Kidney (tissue), 22 donors: ENCODE results near the gene CALY. TPM values are rescaled to one million over a fixed set of nuclear protein-coding genes. Genes with fewer than 3 reads are reported as not detected.

Experiments used
- DNase-seq, 5 donors: peaks; one replicate each; pipeline ENCODE4 v3.0.0-alpha.2; 2013 to 2020
- FAIRE-seq: peaks from 2 replicates; lab custom pipeline; 2012; peaks lifted over from hg19 to GRCh38; lab: Jason Lieb, UNC
- H3K27ac ChIP-seq, 2 donors: one replicate each; pipeline ENCODE4 v1.7.0; 2013; ENCODE audit warnings: low read depth in 2 of 2, low read length in 2 of 2, inconsistent platforms in 1 of 2
- H3K27me3 ChIP-seq: one replicate; pipeline ENCODE4 v1.7.1; 2013; ENCODE audit warnings: low read length, inconsistent platforms; ENCODE audit not compliant: control insufficient read depth, insufficient read depth
- H3K36me3 ChIP-seq, 3 donors: one replicate each; pipeline versions ENCODE4 v1.7.0 to v1.7.1; 2013; ENCODE audit warnings: low read length in 3 of 3, control low read depth in 1 of 3, inconsistent platforms in 1 of 3; ENCODE audit not compliant: insufficient read depth in 3 of 3, control insufficient read depth in 2 of 3
- H3K4me1 ChIP-seq, 3 donors: one replicate each; pipeline versions ENCODE4 v1.7.0 to v1.7.1; 2013; ENCODE audit warnings: low read length in 3 of 3, inconsistent platforms in 1 of 3, low read depth in 1 of 3; ENCODE audit not compliant: control insufficient read depth in 2 of 3, insufficient read depth in 2 of 3
- H3K4me3 ChIP-seq, 3 donors: one replicate each; pipeline versions ENCODE4 v1.7.0 to v1.8.1; 2013; ENCODE audit warnings: low read length in 3 of 3, control low read depth in 1 of 3, inconsistent platforms in 1 of 3
- H3K9ac ChIP-seq, 3 donors: one replicate each; pipeline versions ENCODE4 v1.7.0 to v1.7.1; 2013; ENCODE audit warnings: low read length in 3 of 3, control low read depth in 1 of 3, inconsistent platforms in 1 of 3
- H3K9me3 ChIP-seq, 3 donors: one replicate each; pipeline versions ENCODE4 v1.7.0 to v1.7.1; 2013; ENCODE audit warnings: low read length in 3 of 3, control low read depth in 1 of 3, inconsistent platforms in 1 of 3; ENCODE audit not compliant: control insufficient read depth in 2 of 3, insufficient read depth in 1 of 3
- intact Hi-C: fragments of 100-400 bp; cut with DNase I; formaldehyde crosslinking; loops from one replicate; pipeline ENCODE4 v1.11.1; 2022
- long read RNA-seq, 10 donors: library from polyadenylated mRNA in 1 of 10; unstranded in 1 of 10; transcript quantifications; one replicate each; pipeline ENCODE4 v2.0.0 and lab custom pipeline, GENCODE V29; 2021 to 2026
- polyA plus RNA-seq: library from polyadenylated mRNA; stranded (reverse); fragments of 350-450 nt; fragmentation: Illumina TruSeq; extraction: RNeasy Lipid Tissue Mini Kit (QIAGEN cat#74804); gene quantifications from one replicate; pipeline ENCODE4 v1.2.3, GENCODE V29; 2014; ENCODE audit warnings: low read depth, low replicate concordance; ENCODE audit not compliant: insufficient read depth
- total RNA-seq: library from RNA; stranded (reverse); fragmentation: NEBNext Ultra II Directional; extraction: Animal tissue kit (Norgen Biotek cat#: 25700); gene quantifications from one replicate; pipeline ENCODE4 v1.2.1, GENCODE V29; 2021
- TF ChIP-seq, protein P1 (sequence below): IDR thresholded peaks from 3 replicates; pipeline ENCODE4 v1.5.1; 2012; ENCODE audit warnings: mild to moderate bottlenecking, moderate library complexity, borderline replicate concordance; ENCODE audit not compliant: insufficient read depth; ENCODE audit errors: extremely low read depth
- donor health status: control.
- donor health status: control.
- donor health status: control.
- donor health status: control.
- donor health status: control.
- donor health status: DM: yes; HTN: yes; CAD: no.
- donor health status: Normal renal cell carcinoma (clear cell type).

The CALY gene, protein sequence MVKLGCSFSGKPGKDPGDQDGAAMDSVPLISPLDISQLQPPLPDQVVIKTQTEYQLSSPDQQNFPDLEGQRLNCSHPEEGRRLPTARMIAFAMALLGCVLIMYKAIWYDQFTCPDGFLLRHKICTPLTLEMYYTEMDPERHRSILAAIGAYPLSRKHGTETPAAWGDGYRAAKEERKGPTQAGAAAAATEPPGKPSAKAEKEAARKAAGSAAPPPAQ
- total RNA-seq (0.41 TPM), polyA plus RNA-seq (0.54 TPM)
- long read RNA-seq, donor 1 = 0 reads
- long read RNA-seq, donor 2 = 0 reads
- long read RNA-seq, donor 3 = 0 reads
- long read RNA-seq, donor 4 = 0 reads
- long read RNA-seq, donor 5 = 0 reads
- long read RNA-seq, donor 6 = 0 reads
- long read RNA-seq, donor 7 = 0 reads
- long read RNA-seq, donor 8 = 0 reads
- long read RNA-seq, donor 9 = 0 reads
- long read RNA-seq, donor 10 = 0 reads

DNA sequence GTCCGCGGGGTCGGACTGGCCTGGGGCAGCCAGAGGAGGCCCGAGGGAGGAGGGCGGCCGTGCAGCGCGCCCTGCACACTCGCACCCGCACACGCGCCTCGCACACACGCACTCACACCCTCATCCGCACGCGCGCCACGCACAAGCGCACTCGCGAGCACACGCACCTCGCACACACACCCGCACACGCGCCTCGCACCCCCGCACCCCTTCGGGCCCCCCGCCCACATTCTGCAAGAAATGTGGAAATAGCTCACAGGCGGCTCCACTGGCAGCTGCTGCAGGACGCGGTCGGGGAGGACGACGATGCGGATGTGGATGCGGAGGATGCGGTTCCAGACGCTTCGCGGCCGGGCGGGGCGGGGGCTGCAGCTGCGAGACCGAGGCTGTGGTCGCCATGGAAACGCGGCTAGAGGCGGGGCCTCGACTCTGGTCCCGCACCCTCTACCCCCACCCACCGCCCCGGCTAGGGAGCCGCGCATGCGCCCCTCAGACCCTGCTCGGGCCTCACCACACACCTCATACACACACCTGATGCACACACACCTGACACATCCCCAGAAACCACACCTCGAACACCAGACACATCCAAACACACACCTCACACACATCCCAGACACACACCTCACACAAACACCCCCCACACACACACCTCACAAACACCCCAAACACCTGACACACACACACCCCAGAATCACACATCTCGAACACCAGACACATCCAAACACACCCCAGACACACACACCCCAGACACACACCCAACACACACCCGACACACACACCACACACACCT, at the start of gene CALY:
TSS of gene CALY (minus strand) at position 320 of the 793 bp plus-strand sequence. CDS start 7,907 bp downstream, outside the sequence.
- Histone ChIP-seq H3K27me3 (peaks cover 26% of the 10 kb centered on the region), H3K4me1 (peaks cover 0 to 4% (median 0%) of the 10 kb centered on the region in 3 donors), H3K4me3 (no peak within 1 kb of the TSS), H3K27ac (no peak within 1 kb of the TSS), H3K9me3 (no peaks in the 10 kb centered on the region), H3K9ac (no peak within 1 kb of the TSS), H3K36me3 (no peaks in the 10 kb centered on the region)
- intact Hi-C loops = no loop called here
- TF ChIP-seq, protein P1, sequence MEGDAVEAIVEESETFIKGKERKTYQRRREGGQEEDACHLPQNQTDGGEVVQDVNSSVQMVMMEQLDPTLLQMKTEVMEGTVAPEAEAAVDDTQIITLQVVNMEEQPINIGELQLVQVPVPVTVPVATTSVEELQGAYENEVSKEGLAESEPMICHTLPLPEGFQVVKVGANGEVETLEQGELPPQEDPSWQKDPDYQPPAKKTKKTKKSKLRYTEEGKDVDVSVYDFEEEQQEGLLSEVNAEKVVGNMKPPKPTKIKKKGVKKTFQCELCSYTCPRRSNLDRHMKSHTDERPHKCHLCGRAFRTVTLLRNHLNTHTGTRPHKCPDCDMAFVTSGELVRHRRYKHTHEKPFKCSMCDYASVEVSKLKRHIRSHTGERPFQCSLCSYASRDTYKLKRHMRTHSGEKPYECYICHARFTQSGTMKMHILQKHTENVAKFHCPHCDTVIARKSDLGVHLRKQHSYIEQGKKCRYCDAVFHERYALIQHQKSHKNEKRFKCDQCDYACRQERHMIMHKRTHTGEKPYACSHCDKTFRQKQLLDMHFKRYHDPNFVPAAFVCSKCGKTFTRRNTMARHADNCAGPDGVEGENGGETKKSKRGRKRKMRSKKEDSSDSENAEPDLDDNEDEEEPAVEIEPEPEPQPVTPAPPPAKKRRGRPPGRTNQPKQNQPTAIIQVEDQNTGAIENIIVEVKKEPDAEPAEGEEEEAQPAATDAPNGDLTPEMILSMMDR = no peak
- no peak for FAIRE-seq
- DNase-seq = peak in 3 of 5 donors; percentile 50 to 85 (median 55)

DNA sequence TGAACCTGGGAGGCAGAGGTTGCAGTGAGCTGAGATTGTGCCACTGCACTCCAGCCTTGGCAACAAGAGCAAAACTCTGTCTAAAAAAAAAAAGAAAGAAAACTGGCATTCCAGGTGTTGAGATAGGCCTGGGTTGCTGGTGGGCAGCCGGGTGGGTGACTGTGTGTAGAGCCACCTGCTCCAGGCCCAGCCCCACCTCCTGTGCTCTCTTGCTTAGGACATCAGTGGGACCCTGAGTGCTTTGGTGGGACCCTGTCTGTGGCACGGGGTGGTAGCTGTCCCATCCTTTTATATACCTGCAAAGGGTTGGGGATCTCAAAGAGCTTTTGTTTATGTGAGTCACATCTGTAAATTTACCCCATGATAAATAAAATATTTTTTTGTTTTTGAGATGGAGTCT, 48.5 kb upstream of the CALY start:
- DNase-seq (peak in 1 of 5 donors; percentile 41), FAIRE-seq (no peak)
- Histone ChIP-seq H3K9me3 (no peaks in the 10 kb centered on the region), H3K4me3 (no peak overlapping the region), H3K36me3 (peaks cover 0 to 5% (median 0%) of the 10 kb centered on the region in 3 donors), H3K27ac (no peak overlapping the region), H3K27me3 (no peaks in the 10 kb centered on the region), H3K9ac (no peak overlapping the region), H3K4me1 (no peaks in the 10 kb centered on the region)
- intact Hi-C loops = no loop called here
- TF ChIP-seq, protein P1 = no peak

DNA sequence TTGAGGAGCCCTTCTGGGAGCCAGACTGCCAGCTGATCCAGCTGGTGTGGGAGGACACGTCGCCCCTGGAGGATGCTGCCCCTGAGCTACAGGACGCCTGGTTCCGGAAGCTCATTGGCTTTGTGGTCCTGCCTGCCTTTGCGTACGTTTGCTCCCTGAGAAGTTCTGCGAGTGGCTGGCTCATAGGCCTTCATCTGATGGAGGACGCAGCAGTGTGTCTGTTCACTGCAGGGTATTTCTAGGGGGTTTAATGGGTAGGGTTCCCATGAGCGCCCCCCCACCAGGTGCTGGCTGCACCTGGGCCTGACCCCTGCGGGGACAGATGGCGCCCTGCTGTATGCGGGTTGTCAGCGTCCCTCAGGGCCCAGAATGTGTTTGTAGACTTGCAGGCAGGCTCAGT, 47.4 kb upstream of the CALY start:
- H3K9ac ChIP-seq = no peak overlapping the region
- H3K36me3 ChIP-seq = peaks cover 0 to 5% (median 0%) of the 10 kb centered on the region in 3 donors
- no peak for FAIRE-seq
- H3K9me3 ChIP-seq = no peaks in the 10 kb centered on the region
- H3K27me3 ChIP-seq = no peaks in the 10 kb centered on the region
- TF ChIP-seq, protein P1 = no peak
- peaks cover 0 to 3% (median 0%) of the 10 kb centered on the region in 3 donors for H3K4me1 ChIP-seq
- H3K4me3 ChIP-seq = no peak overlapping the region
- intact Hi-C loops = no loop called here
- H3K27ac ChIP-seq = no peak overlapping the region
- DNase-seq = peak in 1 of 5 donors; percentile 56
